ENCODE measurements around the gene TMEM229B. TPM values are rescaled to one million over a fixed set of nuclear protein-coding genes. Genes with fewer than 3 reads are reported as not detected.
A peak's percentile ranks its signal among the peaks of the same experiment; 100 is the strongest.

TMEM229B gene
- polyA plus RNA-seq, 1 of the 3 experiments (the other 2 are of a cell fraction), result 0.16 TPM

- ChIA-PET POLR2A (no interaction called here), CTCF (interaction anchor here (1.3 to 6.7 kb wide), 5 partner anchors 17 to 260 kb away, joined by 3 to 37 read pairs (median 6); partner anchors contain the start of gene PLEKHH1)
- Histone ChIP-seq H3K9me2 (no peaks in the 10 kb centered on the region), H3K9me3 (no peaks in the 10 kb centered on the region), H3K27me3 (ENCODE audit: insufficient read depth) (no peaks in the 10 kb centered on the region), H4K20me1 (ENCODE audit: insufficient read depth) (no peaks in the 10 kb centered on the region), H2AFZ (ENCODE audit: low read depth) (no peak overlapping the region), H3F3A (replicated peaks; ENCODE audit: insufficient read depth) (no peaks in the 10 kb centered on the region), H3K9ac (no peak overlapping the region), H3K79me2 (ENCODE audit: insufficient read depth) (no peaks in the 10 kb centered on the region), H3K4me3 (ENCODE audit: low read depth in 2 of 2, low read length in 1 of 2) (no peak overlapping the region), H3K4me2 (0 out of 2 replicates have a peak overlapping the region, but pooled peaks have one; percentile 33), H3K36me3 (replicated peaks in 1 of 2; ENCODE audit: control insufficient read depth in 1 of 2, insufficient read depth in 2 of 2, low read length in 1 of 2) (no peaks in the 10 kb centered on the region), H3K27ac (ENCODE audit: low read depth in 2 of 2, low read length in 1 of 2) (no peak overlapping the region), H3K4me1 (ENCODE audit: control insufficient read depth in 1 of 2, insufficient read depth in 2 of 2, low read depth in 1 of 2, low read length in 1 of 2) (peaks cover 3 to 6% of the 10 kb centered on the region in 2 experiments; a peak in 2 of 4 replicates)
- DNase-seq, result no peak
- 93% methylated on average over 3 of the region's 3 CpGs for WGBS (ENCODE audit: low lambda C conversion rate)
- TF ChIP-seq FOSL2 (IDR thresholded peaks at IDR 0.05; ENCODE audit: borderline replicate concordance, low read depth), result no peak
- no peak for TF ChIP-seq TAF1 (IDR thresholded peaks at IDR 0.05; ENCODE audit: borderline replicate concordance, low read depth, low read length)
- TF ChIP-seq ZBTB33 (IDR thresholded peaks at IDR 0.05; ENCODE audit: borderline replicate concordance, low read depth), result no peak
Measured at GRCh38 chr14:67444395-67444794, 44.1 kb downstream of the TMEM229B start.

- Histone ChIP-seq H3K9me2 (no peaks in the 10 kb centered on the region), H2AFZ (ENCODE audit: low read depth) (no peak overlapping the region), H3K4me2 (no peak overlapping the region), H3K4me3 (ENCODE audit: low read depth in 2 of 2, low read length in 1 of 2) (no peak overlapping the region), H3K36me3 (replicated peaks in 1 of 2; ENCODE audit: control insufficient read depth in 1 of 2, insufficient read depth in 2 of 2, low read length in 1 of 2) (no peaks in the 10 kb centered on the region), H3K4me1 (ENCODE audit: control insufficient read depth in 1 of 2, insufficient read depth in 2 of 2, low read depth in 1 of 2, low read length in 1 of 2) (peaks cover 3 to 6% of the 10 kb centered on the region in 2 experiments; a peak in 2 of 4 replicates), H3K79me2 (ENCODE audit: insufficient read depth) (no peaks in the 10 kb centered on the region), H4K20me1 (ENCODE audit: insufficient read depth) (no peaks in the 10 kb centered on the region), H3K27ac (ENCODE audit: low read depth in 2 of 2, low read length in 1 of 2) (no peak overlapping the region), H3K27me3 (ENCODE audit: insufficient read depth) (no peaks in the 10 kb centered on the region), H3K9me3 (no peaks in the 10 kb centered on the region), H3F3A (replicated peaks; ENCODE audit: insufficient read depth) (no peaks in the 10 kb centered on the region), H3K9ac (no peak overlapping the region)
- no peak for DNase-seq
- TF ChIP-seq RFX5 (IDR thresholded peaks at IDR 0.05; ENCODE audit: low read length), result no peak
- TF ChIP-seq SIN3A (IDR thresholded peaks at IDR 0.05; ENCODE audit: borderline replicate concordance, low read depth, low read length), result no peak
- no peak for TF ChIP-seq FOXJ3 (CRISPR knock-in tag; IDR thresholded peaks at IDR 0.05)
- WGBS (ENCODE audit: low lambda C conversion rate), result 57% methylated on average over 8 of the region's 8 CpGs
- POLR2A ChIA-PET, result no interaction called here
- CTCF ChIA-PET, result interaction anchor here (1.2 to 2.2 kb wide), 2 partner anchors 15 to 135 kb away, joined by 3 to 12 read pairs; no protein-coding TSS in a partner anchor
Measured at GRCh38 chr14:67442139-67442906, 46.2 kb downstream of the TMEM229B start.

- POLR2A ChIA-PET, result no interaction called here
- Histone ChIP-seq H3K4me1 (ENCODE audit: control insufficient read depth in 1 of 2, insufficient read depth in 2 of 2, low read depth in 1 of 2, low read length in 1 of 2) (peaks cover 3 to 5% of the 10 kb centered on the region in 2 experiments; a peak in 2 of 4 replicates), H3K9me2 (no peaks in the 10 kb centered on the region), H3K79me2 (ENCODE audit: insufficient read depth) (no peaks in the 10 kb centered on the region), H3K4me3 (ENCODE audit: low read depth in 2 of 2, low read length in 1 of 2) (no peak overlapping the region), H3K36me3 (replicated peaks in 1 of 2; ENCODE audit: control insufficient read depth in 1 of 2, insufficient read depth in 2 of 2, low read length in 1 of 2) (no peaks in the 10 kb centered on the region), H3F3A (replicated peaks; ENCODE audit: insufficient read depth) (no peaks in the 10 kb centered on the region), H3K27me3 (ENCODE audit: insufficient read depth) (no peaks in the 10 kb centered on the region), H2AFZ (ENCODE audit: low read depth) (no peak overlapping the region), H3K9me3 (no peaks in the 10 kb centered on the region), H3K27ac (ENCODE audit: low read depth in 2 of 2, low read length in 1 of 2) (no peak overlapping the region), H4K20me1 (ENCODE audit: insufficient read depth) (no peaks in the 10 kb centered on the region), H3K9ac (no peak overlapping the region), H3K4me2 (no peak overlapping the region)
- TF ChIP-seq FOSL2 (IDR thresholded peaks at IDR 0.05; ENCODE audit: borderline replicate concordance, low read depth), result no peak
- TF ChIP-seq POLR2AphosphoS5 (IDR thresholded peaks at IDR 0.05; ENCODE audit: low read depth, low read length), result no peak
- TF ChIP-seq MXI1 (IDR thresholded peaks at IDR 0.05; ENCODE audit: low read depth, low read length), result no peak
- CTCF ChIA-PET, result interaction anchor here (1.2 to 3.1 kb wide), 3 partner anchors 14 to 263 kb away, joined by 3 to 12 read pairs (median 12); no protein-coding TSS in a partner anchor
- WGBS (ENCODE audit: low lambda C conversion rate), result 86% methylated on average over 8 of the region's 8 CpGs
- no peak for DNase-seq
Measured at GRCh38 chr14:67441672-67442071, 46.8 kb downstream of the TMEM229B start.

All from SK-N-SH (cell line).